HepG2 (cell line): ENCODE measurements around the gene PIK3CA. TPM values are rescaled to one million over a fixed set of nuclear protein-coding genes. Genes with fewer than 3 reads are reported as not detected.
A peak's percentile ranks its signal among the peaks of the same experiment; 100 is the strongest.

ENCODE experiments used
- ATRX ChIP-seq: sonication (generic); formaldehyde crosslinking; IDR thresholded peaks from 2 replicates; pipeline ENCODE4 v1.4.0; 2020; ENCODE audit warnings: missing genetic modification reagents, borderline replicate concordance
- BCL3 ChIP-seq: sonication (generic); formaldehyde crosslinking; IDR thresholded peaks from 2 replicates; pipeline ENCODE4 v1.5.1; 2020; ENCODE audit warnings: mild to moderate bottlenecking, missing genetic modification reagents, moderate library complexity
- ESRRA ChIP-seq: sonication (generic); formaldehyde crosslinking; IDR thresholded peaks from 2 replicates; pipeline ENCODE4 v1.5.1; 2020; ENCODE audit warnings: mild to moderate bottlenecking, low read depth, missing genetic modification reagents
- FOSL1 ChIP-seq: sonication (generic); formaldehyde crosslinking; IDR thresholded peaks from 2 replicates; pipeline ENCODE4 v1.9.0; 2021; ENCODE audit warnings: missing genetic modification reagents, borderline replicate concordance
- FUBP1 ChIP-seq: sonication (generic); formaldehyde crosslinking; IDR thresholded peaks from 2 replicates; pipeline ENCODE4 v1.5.1; 2020; ENCODE audit warnings: missing genetic modification reagents, mild to moderate bottlenecking, borderline replicate concordance
- HMGA1 ChIP-seq: sonication (generic); formaldehyde crosslinking; conservative IDR thresholded peaks from 2 replicates; pipeline ENCODE4 v1.4.0; 2020; ENCODE audit warnings: missing genetic modification reagents
- HNF4G ChIP-seq, 2 experiments: sonication (generic) in 1 of 2; formaldehyde crosslinking in 1 of 2; IDR thresholded peaks; 2 replicates each; pipeline versions ENCODE4 v1.4.0 to v1.6.1; 2011 to 2020; ENCODE audit warnings: borderline replicate concordance in 2 of 2, low read depth in 2 of 2, mild to moderate bottlenecking in 2 of 2, low read length in 1 of 2, missing genetic modification reagents in 1 of 2, moderate library complexity in 1 of 2
- IKZF5 ChIP-seq: IDR thresholded peaks from 2 replicates; pipeline ENCODE4 v1.6.1; 2018; ENCODE audit warnings: missing genetic modification reagents, mild to moderate bottlenecking, missing compliant biosample characterization
- NCOA1 ChIP-seq: sonication (generic); formaldehyde crosslinking; IDR thresholded peaks from 2 replicates; pipeline ENCODE4 v1.9.0; 2021; ENCODE audit warnings: missing genetic modification reagents
- POLR2A ChIP-seq, 2 experiments: IDR thresholded peaks; 2 replicates each; pipeline ENCODE4 v1.6.1; 2011; ENCODE audit warnings: low read depth in 2 of 2, low read length in 2 of 2, mild to moderate bottlenecking in 1 of 2, moderate library complexity in 1 of 2; ENCODE audit not compliant: insufficient read depth in 1 of 2
- POLR2AphosphoS2 ChIP-seq: IDR thresholded peaks from 2 replicates; pipeline ENCODE4 v1.6.1; 2011; ENCODE audit warnings: low read depth, low read length, improper control_type of control experiment
- SNAI1 ChIP-seq: sonication (generic); formaldehyde crosslinking; IDR thresholded peaks from 2 replicates; pipeline ENCODE4 v1.5.0; 2020; ENCODE audit warnings: mild to moderate bottlenecking, missing genetic modification reagents, borderline replicate concordance
- TAF1 ChIP-seq: sonication (generic); formaldehyde crosslinking; IDR thresholded peaks from 2 replicates; pipeline ENCODE4 v1.4.0; 2020; ENCODE audit warnings: missing genetic modification reagents
- TBL1XR1 ChIP-seq: fragments of 150-350 bp; IDR thresholded peaks from 2 replicates; pipeline ENCODE4 v1.6.1; 2014; ENCODE audit warnings: borderline replicate concordance, low read length; ENCODE audit not compliant: partially characterized antibody
- TFE3 ChIP-seq: IDR thresholded peaks from 2 replicates; pipeline ENCODE4 v1.6.1; 2016
- ZFY ChIP-seq: sonication (generic); formaldehyde crosslinking; IDR thresholded peaks from 2 replicates; pipeline ENCODE4 v1.4.0; 2020; ENCODE audit warnings: missing genetic modification reagents
- ZNF280B ChIP-seq: sonication (generic); formaldehyde crosslinking; IDR thresholded peaks from 2 replicates; pipeline ENCODE4 v1.5.0; 2020; ENCODE audit warnings: missing genetic modification reagents, mild to moderate bottlenecking, borderline replicate concordance
- ZNF567 ChIP-seq: sonication (generic); formaldehyde crosslinking; IDR thresholded peaks from 2 replicates; pipeline ENCODE4 v1.8.1; 2023; ENCODE audit warnings: mild to moderate bottlenecking, missing genetic modification reagents, borderline replicate concordance
- ZNF569 ChIP-seq: sonication (generic); formaldehyde crosslinking; IDR thresholded peaks from 2 replicates; pipeline ENCODE4 v1.5.0; 2020; ENCODE audit warnings: mild to moderate bottlenecking, missing genetic modification reagents, moderate library complexity, borderline replicate concordance
- ZNF773 ChIP-seq: sonication (generic); formaldehyde crosslinking; IDR thresholded peaks from 2 replicates; pipeline ENCODE4 v1.4.0; 2020; ENCODE audit warnings: missing genetic modification reagents, borderline replicate concordance
- polyA plus RNA-seq, 8 experiments: library from polyadenylated mRNA; depleted of rRNA in 3 of 8; stranded (reverse) in 7 of 8; unstranded in 1 of 8; fragments of >200 nt; fragmentation: Illumina TruSeq in 4 of 8; extraction: Trizol in 4 of 8; gene quantifications; 2 replicates each; pipeline versions ENCODE4 v1.2.1 to v1.2.3, GENCODE V29; 2011 to 2016; ENCODE audit warnings: low read depth in 4 of 8, missing spikeins in 1 of 8, mixed read lengths in 1 of 8; ENCODE audit not compliant: insufficient read depth in 1 of 8
- total RNA-seq, 5 experiments: library from RNA; depleted of rRNA; stranded (reverse); fragments of >200 nt; fragmentation: Illumina TruSeq; extraction: Trizol; gene quantifications; 2 replicates each; pipeline ENCODE4 v1.2.3, GENCODE V29; 2016; ENCODE audit warnings: low read depth in 1 of 5

Gene PIK3CA
- total and polyA plus RNA-seq, 2 of the 13 experiments (the other 11 are each of a cell fraction or from before 2014, with no cell fraction given), result 5.7 to 11.4 TPM

GRCh38 chr3:179148616-179149405 is 654 bp downstream of the PIK3CA start (continued):
- TF ChIP-seq HNF4G (IDR thresholded peaks at IDR 0.05; ENCODE audit: borderline replicate concordance, low read depth, low read length), result no peak
- no peak for TF ChIP-seq HNF4G (CRISPR knock-in tag; IDR thresholded peaks at IDR 0.05; ENCODE audit: borderline replicate concordance, low read depth)
- no peak for TF ChIP-seq TBL1XR1
- TF ChIP-seq SNAI1 (CRISPR knock-in tag), result no peak
- peak in 1 of 2 experiments; percentile 53; a peak in 3 of 4 replicates for TF ChIP-seq POLR2A (IDR thresholded peaks at IDR 0.05; ENCODE audit: insufficient read depth in 1 of 2, low read depth in 2 of 2, low read length in 2 of 2)
- TF ChIP-seq ZNF567 (CRISPR knock-in tag), result no peak
- TF ChIP-seq ZNF280B (CRISPR knock-in tag), result no peak
- peak; percentile 44; the same call in 1 of the 2 replicates for TF ChIP-seq TAF1
- no peak for TF ChIP-seq ESRRA
- TF ChIP-seq HMGA1 (CRISPR knock-in tag), result no peak
- no peak for TF ChIP-seq NCOA1 (CRISPR knock-in tag)
- TF ChIP-seq IKZF5, result 0 out of 2 replicates have a peak, but pooled peaks have one; percentile 8
- TF ChIP-seq ZNF569 (CRISPR knock-in tag), result no peak
- no peak for TF ChIP-seq FUBP1
- TF ChIP-seq ZNF773 (CRISPR knock-in tag), result no peak; the same call in 1 of the 2 replicates
- TF ChIP-seq ZFY (CRISPR knock-in tag), result peak; percentile 72
- no peak for TF ChIP-seq POLR2AphosphoS2
- TF ChIP-seq ATRX, result no peak
- TF ChIP-seq BCL3 (CRISPR knock-in tag), result no peak
- no peak for TF ChIP-seq FOSL1 (CRISPR knock-in tag)
- 0 out of 2 replicates have a peak, but pooled peaks have one; percentile 31 for TF ChIP-seq TFE3 (CRISPR knock-in tag)
